Measurements from ENCODE around the gene KRTAP5-9.
"Not testable (repeated sequence)": the region's sequence is repeated elsewhere in the genome, so short reads cannot be mapped to it uniquely, and the experiment has no call there.

Gene KRTAP5-9

GRCh38 chr11:71557257-71557656 lies 9.0 kb downstream of the KRTAP5-9 start:
- TF ChIP-seq SPI1 (IDR thresholded peaks at IDR 0.05; ENCODE audit: low read depth, low read length) (no peak), PAX5 (IDR thresholded peaks at IDR 0.05; ENCODE audit: insufficient read depth, low read length, severe bottlenecking) (no peak), POU2F2 (IDR thresholded peaks at IDR 0.05; ENCODE audit: low read depth, low read length) (no peak), TAF1 (IDR thresholded peaks at IDR 0.05; ENCODE audit: low read depth, low read length) (no peak), POLR2A (IDR thresholded peaks at IDR 0.05; ENCODE audit: low read depth, low read length) (no peak), POLR2AphosphoS5 (IDR thresholded peaks at IDR 0.05; ENCODE audit: low read depth, low read length) (no peak)
- FAIRE-seq (no peak), DNase-seq (ENCODE audit: insufficient read length, low spot score) (no peak)

- TF ChIP-seq PAX5 (IDR thresholded peaks at IDR 0.05; ENCODE audit: insufficient read depth, low read length, severe bottlenecking): no peak
- no peak for TF ChIP-seq POLR2AphosphoS5 (IDR thresholded peaks at IDR 0.05; ENCODE audit: low read depth, low read length)
- TF ChIP-seq TAF1 (IDR thresholded peaks at IDR 0.05; ENCODE audit: low read depth, low read length): no peak
- no peak for TF ChIP-seq POLR2A (IDR thresholded peaks at IDR 0.05; ENCODE audit: low read depth, low read length)
- no peak for TF ChIP-seq SPI1 (IDR thresholded peaks at IDR 0.05; ENCODE audit: low read depth, low read length)
- TF ChIP-seq POU2F2 (IDR thresholded peaks at IDR 0.05; ENCODE audit: low read depth, low read length): no peak
- no peak for DNase-seq (ENCODE audit: insufficient read length, low spot score)
- FAIRE-seq: no peak
Measured at GRCh38 chr11:71558996-71559395, 10.8 kb downstream of the KRTAP5-9 start.

GRCh38 chr11:71562120-71562519 lies 13.9 kb downstream of the KRTAP5-9 start:
- FAIRE-seq (no peak), DNase-seq (ENCODE audit: insufficient read length, low spot score) (no peak)
- TF ChIP-seq TAF1 (IDR thresholded peaks at IDR 0.05; ENCODE audit: low read depth, low read length) (no peak), SPI1 (IDR thresholded peaks at IDR 0.05; ENCODE audit: low read depth, low read length) (no peak), POLR2A (IDR thresholded peaks at IDR 0.05; ENCODE audit: low read depth, low read length) (no peak), PAX5 (IDR thresholded peaks at IDR 0.05; ENCODE audit: insufficient read depth, low read length, severe bottlenecking) (no peak), POLR2AphosphoS5 (IDR thresholded peaks at IDR 0.05; ENCODE audit: low read depth, low read length) (no peak), POU2F2 (IDR thresholded peaks at IDR 0.05; ENCODE audit: low read depth, low read length) (no peak)

GRCh38 chr11:71563406-71563805 lies 15.2 kb downstream of the KRTAP5-9 start:
- TF ChIP-seq PAX5 (IDR thresholded peaks at IDR 0.05; ENCODE audit: insufficient read depth, low read length, severe bottlenecking) (no peak), POLR2A (IDR thresholded peaks at IDR 0.05; ENCODE audit: low read depth, low read length) (no peak), POLR2AphosphoS5 (IDR thresholded peaks at IDR 0.05; ENCODE audit: low read depth, low read length) (no peak), SPI1 (IDR thresholded peaks at IDR 0.05; ENCODE audit: low read depth, low read length) (no peak), POU2F2 (IDR thresholded peaks at IDR 0.05; ENCODE audit: low read depth, low read length) (no peak), TAF1 (IDR thresholded peaks at IDR 0.05; ENCODE audit: low read depth, low read length) (no peak)
- peak; percentile 57 for DNase-seq (ENCODE audit: insufficient read length, low spot score)
- peak; percentile 81 for FAIRE-seq

- no peak for DNase-seq (ENCODE audit: insufficient read length, low spot score)
- TF ChIP-seq POU2F2 (IDR thresholded peaks at IDR 0.05; ENCODE audit: low read depth, low read length): no peak
- TF ChIP-seq TAF1 (IDR thresholded peaks at IDR 0.05; ENCODE audit: low read depth, low read length): no peak
- no peak for TF ChIP-seq POLR2AphosphoS5 (IDR thresholded peaks at IDR 0.05; ENCODE audit: low read depth, low read length)
- TF ChIP-seq POLR2A (IDR thresholded peaks at IDR 0.05; ENCODE audit: low read depth, low read length): no peak
- TF ChIP-seq SPI1 (IDR thresholded peaks at IDR 0.05; ENCODE audit: low read depth, low read length): no peak
- no peak for TF ChIP-seq PAX5 (IDR thresholded peaks at IDR 0.05; ENCODE audit: insufficient read depth, low read length, severe bottlenecking)
- no peak for FAIRE-seq
Measured at GRCh38 chr11:71564430-71564829, 16.2 kb downstream of the KRTAP5-9 start.

GRCh38 chr11:71565263-71565662 lies 17.0 kb downstream of the KRTAP5-9 start, which contains the start of gene KRTAP5-10:
Gene KRTAP5-10, plus strand, starts transcription at chr11:71565563. Its CDS starts 25 bp downstream, at chr11:71565588.
- FAIRE-seq (no peak), DNase-seq (ENCODE audit: insufficient read length, low spot score) (no peak)
- TF ChIP-seq PAX5 (IDR thresholded peaks at IDR 0.05; ENCODE audit: insufficient read depth, low read length, severe bottlenecking): no peak
- no peak for TF ChIP-seq TAF1 (IDR thresholded peaks at IDR 0.05; ENCODE audit: low read depth, low read length)
- no peak for TF ChIP-seq SPI1 (IDR thresholded peaks at IDR 0.05; ENCODE audit: low read depth, low read length)
- TF ChIP-seq POLR2A (IDR thresholded peaks at IDR 0.05; ENCODE audit: low read depth, low read length): no peak
- TF ChIP-seq POLR2AphosphoS5 (IDR thresholded peaks at IDR 0.05; ENCODE audit: low read depth, low read length): no peak

GRCh38 chr11:71566081-71566620 lies 17.9 kb downstream of the KRTAP5-9 start:
- TF ChIP-seq TAF1 (IDR thresholded peaks at IDR 0.05; ENCODE audit: low read depth, low read length): no peak
- no peak for TF ChIP-seq POLR2A (IDR thresholded peaks at IDR 0.05; ENCODE audit: low read depth, low read length)
- FAIRE-seq: no peak
- no peak for DNase-seq (ENCODE audit: insufficient read length, low spot score)

- DNase-seq (ENCODE audit: insufficient read length, low spot score); FAIRE-seq: not testable (repeated sequence)
Measured at GRCh38 chr11:71566626-71567599, 18.7 kb downstream of the KRTAP5-9 start.

- not testable (repeated sequence) for DNase-seq (ENCODE audit: insufficient read length, low spot score); FAIRE-seq
Measured at GRCh38 chr11:71567633-71568032, 19.4 kb downstream of the KRTAP5-9 start.

GRCh38 chr11:71568704-71569349 lies 20.6 kb downstream of the KRTAP5-9 start:
- FAIRE-seq (peak; percentile 20), DNase-seq (ENCODE audit: insufficient read length, low spot score) (no peak)
- TF ChIP-seq POLR2AphosphoS5 (IDR thresholded peaks at IDR 0.05; ENCODE audit: low read depth, low read length) (no peak), POLR2A (IDR thresholded peaks at IDR 0.05; ENCODE audit: low read depth, low read length) (no peak), PAX5 (IDR thresholded peaks at IDR 0.05; ENCODE audit: insufficient read depth, low read length, severe bottlenecking) (no peak), SPI1 (IDR thresholded peaks at IDR 0.05; ENCODE audit: low read depth, low read length) (no peak), TAF1 (IDR thresholded peaks at IDR 0.05; ENCODE audit: low read depth, low read length) (no peak)

GRCh38 chr11:71571101-71571850 lies 23.1 kb downstream of the KRTAP5-9 start:
- DNase-seq (ENCODE audit: insufficient read length, low spot score); FAIRE-seq: not testable (repeated sequence)
